ENCODE results near the gene GPR17.

The GPR17 gene

DNA sequence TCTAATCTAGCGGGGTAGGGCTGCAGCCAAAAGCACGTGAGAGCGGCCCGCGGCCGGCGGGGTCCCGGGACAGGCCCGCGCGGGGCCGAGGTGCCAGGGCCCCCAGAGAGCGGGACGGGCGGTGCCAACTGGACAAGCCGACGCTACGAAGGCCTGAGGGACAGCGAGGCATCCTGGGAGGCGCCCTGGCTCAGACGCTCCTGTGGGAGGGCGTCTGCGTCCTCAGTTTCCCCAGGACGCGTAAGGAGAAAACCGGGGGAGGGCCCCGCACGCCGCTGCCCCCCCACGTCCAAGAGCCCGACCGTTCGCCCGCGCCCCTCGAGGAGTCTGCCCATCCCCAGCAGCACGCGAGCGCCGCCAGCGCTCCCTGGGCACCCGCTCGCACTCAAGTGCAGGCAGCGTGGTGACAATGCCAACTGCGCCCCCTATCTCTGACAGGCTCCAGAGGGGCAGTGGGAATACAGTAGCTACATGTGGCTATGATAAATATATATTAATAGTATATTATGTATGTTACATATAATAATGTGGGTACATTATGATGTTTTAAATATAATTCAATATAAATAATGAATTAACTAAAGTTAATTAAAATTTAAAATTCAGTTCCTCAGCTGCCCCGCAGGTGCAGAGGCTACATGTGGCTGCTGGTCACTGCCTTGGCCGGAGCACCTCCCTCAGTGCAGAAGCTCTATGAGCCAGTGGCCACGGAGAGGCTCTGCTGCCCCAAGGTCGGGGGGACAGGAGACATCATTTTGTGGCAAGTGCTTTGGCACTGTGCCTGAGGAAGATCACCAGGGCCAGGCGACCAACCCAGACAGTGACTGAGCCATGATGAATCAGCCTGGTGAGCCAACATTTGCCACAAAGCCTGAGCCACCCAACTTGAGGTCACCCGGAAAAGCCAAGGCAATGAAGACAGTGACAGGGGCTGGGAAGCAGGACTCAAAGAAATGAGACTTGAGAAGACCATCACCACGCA, 49.8 kb downstream of the GPR17 start:
- peak; percentile 43 for DNase-seq (ENCODE audit: low spot score)
- TF ChIP-seq, protein P1, sequence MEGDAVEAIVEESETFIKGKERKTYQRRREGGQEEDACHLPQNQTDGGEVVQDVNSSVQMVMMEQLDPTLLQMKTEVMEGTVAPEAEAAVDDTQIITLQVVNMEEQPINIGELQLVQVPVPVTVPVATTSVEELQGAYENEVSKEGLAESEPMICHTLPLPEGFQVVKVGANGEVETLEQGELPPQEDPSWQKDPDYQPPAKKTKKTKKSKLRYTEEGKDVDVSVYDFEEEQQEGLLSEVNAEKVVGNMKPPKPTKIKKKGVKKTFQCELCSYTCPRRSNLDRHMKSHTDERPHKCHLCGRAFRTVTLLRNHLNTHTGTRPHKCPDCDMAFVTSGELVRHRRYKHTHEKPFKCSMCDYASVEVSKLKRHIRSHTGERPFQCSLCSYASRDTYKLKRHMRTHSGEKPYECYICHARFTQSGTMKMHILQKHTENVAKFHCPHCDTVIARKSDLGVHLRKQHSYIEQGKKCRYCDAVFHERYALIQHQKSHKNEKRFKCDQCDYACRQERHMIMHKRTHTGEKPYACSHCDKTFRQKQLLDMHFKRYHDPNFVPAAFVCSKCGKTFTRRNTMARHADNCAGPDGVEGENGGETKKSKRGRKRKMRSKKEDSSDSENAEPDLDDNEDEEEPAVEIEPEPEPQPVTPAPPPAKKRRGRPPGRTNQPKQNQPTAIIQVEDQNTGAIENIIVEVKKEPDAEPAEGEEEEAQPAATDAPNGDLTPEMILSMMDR (IDR thresholded peaks at IDR 0.05; ENCODE audit: extremely low read depth, missing control alignments): peak; percentile 9

DNA sequence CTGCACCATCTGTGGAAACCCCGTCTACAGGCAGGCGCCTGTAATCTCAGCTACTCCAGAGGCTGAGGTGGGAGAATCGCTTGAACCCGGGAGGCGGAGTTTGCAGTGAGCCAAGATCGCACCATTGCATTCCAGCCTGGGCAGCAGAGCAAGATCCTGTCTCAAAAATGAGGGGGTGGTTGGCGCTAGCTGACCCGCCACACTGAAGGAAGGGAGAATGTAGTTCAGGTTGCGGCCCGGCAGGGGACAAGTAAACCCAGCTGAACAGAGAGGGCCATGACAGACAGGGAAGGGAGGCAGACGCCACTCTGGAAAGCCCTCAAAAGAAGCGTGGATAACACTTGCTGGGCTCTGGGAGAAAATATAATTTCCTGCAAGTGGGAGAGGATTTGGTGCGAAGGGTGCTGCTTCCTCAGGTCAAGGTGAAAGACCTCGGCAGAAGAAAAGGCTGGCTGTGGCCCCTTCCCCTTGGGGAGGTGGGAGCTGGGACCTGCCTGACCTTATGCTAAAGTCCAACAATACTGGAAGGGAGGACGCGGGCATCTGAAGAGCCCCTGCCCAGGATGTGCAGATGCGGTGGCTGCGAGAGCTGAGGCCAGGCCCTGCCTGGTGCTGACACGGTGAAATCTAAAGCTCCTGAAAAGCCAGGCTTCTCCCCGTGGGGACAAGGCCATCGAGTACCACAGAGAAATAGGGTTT, 51.7 kb downstream of the GPR17 start:
- no peak for DNase-seq (ENCODE audit: low spot score)
- TF ChIP-seq, protein P1 (IDR thresholded peaks at IDR 0.05; ENCODE audit: extremely low read depth, missing control alignments): no peak

DNA sequence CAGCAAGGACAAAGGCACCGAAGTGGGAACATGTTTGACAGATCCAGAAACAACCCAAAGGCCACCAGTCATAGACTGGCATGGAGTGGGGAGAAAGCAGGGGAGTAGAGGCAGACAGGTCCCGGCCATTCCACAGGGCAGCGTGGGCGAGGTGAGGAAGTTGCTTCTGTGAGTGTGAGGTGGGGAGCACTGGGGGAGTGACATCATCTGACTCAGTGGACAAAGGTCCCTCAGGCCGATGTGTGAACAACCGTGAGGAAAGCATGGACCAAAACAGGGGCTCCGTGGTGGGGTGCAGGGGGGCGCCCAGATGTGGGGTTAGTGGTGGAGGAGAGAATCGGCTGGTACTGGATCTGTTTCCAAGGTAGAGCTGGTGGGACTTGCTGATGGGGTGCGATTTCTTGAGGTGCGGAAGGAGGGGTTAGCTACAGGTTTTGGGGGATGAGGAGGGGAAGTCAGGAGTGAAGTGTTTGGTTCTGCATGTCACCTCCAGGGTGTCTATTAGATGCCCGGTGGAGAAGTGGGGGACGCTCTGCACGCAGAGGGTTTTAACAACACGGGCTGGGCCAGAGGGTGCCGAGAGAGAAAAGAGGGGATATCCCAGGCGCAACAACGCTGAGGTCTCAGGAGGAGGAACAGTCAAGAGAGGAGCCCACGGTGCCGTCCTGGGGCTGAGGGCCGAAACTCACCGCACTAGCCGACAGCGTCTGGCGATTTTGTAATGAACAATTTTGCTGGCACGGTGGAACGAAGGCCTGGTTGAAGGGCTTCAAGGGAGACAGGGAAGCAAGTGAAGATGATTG, 52.8 kb downstream of the GPR17 start:
- peak; percentile 16 for DNase-seq (ENCODE audit: low spot score)
- TF ChIP-seq, protein P1 (IDR thresholded peaks at IDR 0.05; ENCODE audit: extremely low read depth, missing control alignments): no peak

DNA sequence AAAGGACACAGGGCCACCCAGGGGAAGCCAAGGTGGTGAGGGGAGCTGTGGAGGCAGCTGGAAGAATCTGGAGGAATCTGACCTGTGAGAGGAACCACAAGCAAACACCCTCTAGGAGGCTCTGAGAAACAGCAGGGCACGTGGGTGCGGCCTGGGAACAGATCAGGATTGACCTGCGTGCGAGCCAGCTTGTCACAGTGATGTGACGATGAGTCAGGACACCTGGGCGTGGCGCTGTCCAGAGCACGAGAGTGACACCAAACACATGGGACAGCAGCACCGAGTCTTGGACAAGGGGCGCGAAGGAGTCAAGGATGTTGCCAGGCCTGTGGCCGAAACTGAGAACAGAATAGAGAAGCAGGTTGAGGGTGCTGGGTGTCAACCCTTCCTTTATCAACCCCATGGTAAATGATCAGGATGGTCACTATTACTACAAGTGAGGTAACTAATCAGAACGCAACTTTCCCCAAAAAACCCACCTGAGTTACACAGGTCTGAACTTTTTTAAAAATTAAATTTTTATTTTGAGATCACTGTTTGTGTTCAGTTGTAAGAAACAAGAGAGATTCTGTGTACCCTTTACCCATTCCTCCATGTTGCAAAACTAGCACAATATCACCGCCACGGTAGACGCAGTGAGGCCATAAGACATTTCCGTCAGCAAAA, 54.7 kb downstream of the GPR17 start:
- peak; percentile 91 for DNase-seq (ENCODE audit: low spot score)
- TF ChIP-seq, protein P1 (IDR thresholded peaks at IDR 0.05; ENCODE audit: extremely low read depth, missing control alignments): no peak

DNA sequence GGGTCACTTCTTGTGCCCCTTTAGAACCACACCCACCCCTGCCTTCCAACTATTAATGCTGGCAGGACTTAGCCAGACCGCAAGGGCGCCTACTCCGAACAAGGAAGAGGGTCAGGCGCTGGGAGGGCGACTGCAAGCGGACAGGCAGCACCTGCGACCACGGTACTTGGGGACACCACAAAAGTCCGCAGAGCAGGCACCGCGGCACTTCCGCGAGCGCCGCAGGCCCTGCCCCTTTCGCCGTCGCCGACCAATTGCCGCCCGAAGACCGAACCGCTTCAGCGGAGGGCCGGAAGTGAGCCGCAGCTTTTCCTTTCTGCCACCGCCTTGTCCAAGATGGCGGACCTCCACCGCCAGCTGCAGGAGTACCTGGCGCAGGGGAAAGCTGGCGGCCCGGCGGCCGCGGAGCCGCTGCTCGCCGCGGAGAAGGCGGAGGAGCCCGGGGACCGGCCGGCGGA, 55.3 kb downstream of the GPR17 start, which contains the start of gene SFT2D3:
TSS of gene SFT2D3 (plus strand) at position 305 of the 458 bp plus-strand sequence. CDS start at position 337, 32 bp downstream.
- TF ChIP-seq, protein P1 (IDR thresholded peaks at IDR 0.05; ENCODE audit: extremely low read depth, missing control alignments): no peak

DNA sequence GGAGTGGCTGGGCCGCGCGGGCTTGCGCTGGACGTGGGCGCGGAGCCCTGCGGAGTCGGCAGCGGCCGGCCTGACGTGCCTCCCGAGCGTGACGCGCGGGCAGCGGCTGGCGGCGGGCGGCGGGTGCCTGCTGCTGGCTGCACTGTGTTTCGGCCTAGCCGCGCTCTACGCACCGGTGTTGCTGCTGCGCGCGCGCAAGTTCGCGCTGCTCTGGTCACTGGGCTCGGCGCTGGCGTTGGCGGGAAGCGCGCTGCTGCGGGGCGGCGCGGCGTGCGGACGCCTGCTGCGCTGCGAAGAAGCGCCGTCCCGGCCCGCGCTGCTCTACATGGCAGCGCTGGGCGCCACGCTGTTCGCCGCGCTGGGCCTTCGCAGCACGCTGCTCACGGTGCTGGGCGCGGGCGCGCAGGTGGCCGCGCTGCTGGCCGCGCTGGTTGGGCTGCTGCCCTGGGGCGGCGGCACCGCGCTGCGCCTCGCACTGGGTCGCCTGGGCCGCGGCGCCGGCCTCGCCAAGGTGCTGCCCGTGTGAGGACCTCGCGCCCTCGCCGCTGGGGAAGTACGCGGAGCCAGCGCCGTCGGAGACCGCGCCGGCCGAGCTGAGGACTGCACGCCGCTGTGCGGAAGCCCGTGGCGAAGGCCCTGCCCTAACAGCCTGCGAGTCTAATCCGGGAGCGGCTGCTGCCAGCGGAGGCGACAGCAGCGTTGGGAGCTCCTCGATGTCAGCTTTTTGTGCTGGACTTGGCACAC, 55.9 kb downstream of the GPR17 start:
- TF ChIP-seq, protein P1 (IDR thresholded peaks at IDR 0.05; ENCODE audit: extremely low read depth, missing control alignments): no peak
- peak; percentile 86 for DNase-seq (ENCODE audit: low spot score)

More for the DNA sequence above, 55.3 kb downstream of the GPR17 start, which contains the start of gene SFT2D3:
- peak; percentile 98 for DNase-seq (ENCODE audit: low spot score)

All from GM20000 (cell line).